ENCODE data around the gene PRR12.
"Not testable (repeated sequence)": the region's sequence is repeated elsewhere in the genome, so short reads cannot be mapped to it uniquely, and the experiment has no call there.

PRR12 gene

GRCh38 chr19:49616532-49616931 lies 25.6 kb downstream of the PRR12 start:
- DNase-seq (ENCODE audit: low read depth) = no peak

GRCh38 chr19:49616945-49617344 lies 26.0 kb downstream of the PRR12 start:
- no peak for DNase-seq (ENCODE audit: low read depth)

- not testable (repeated sequence) for DNase-seq (ENCODE audit: low read depth)
These were observed 26.9 kb downstream of the PRR12 start for GRCh38 chr19:49617860-49618259.

- DNase-seq (ENCODE audit: low read depth) = no peak
These were observed 34.3 kb downstream of the PRR12 start for GRCh38 chr19:49624967-49625910.

- no peak for DNase-seq (ENCODE audit: low read depth)
These were observed 35.2 kb downstream of the PRR12 start for GRCh38 chr19:49626226-49626625.

- no peak for DNase-seq (ENCODE audit: low read depth)
These were observed 38.7 kb downstream of the PRR12 start for GRCh38 chr19:49629659-49630058.

GRCh38 chr19:49631014-49631588 lies 40.1 kb downstream of the PRR12 start:
- DNase-seq (ENCODE audit: low read depth) = no peak

- DNase-seq (ENCODE audit: low read depth) = no peak
These were observed 40.7 kb downstream of the PRR12 start for GRCh38 chr19:49631610-49632192.

- DNase-seq (ENCODE audit: low read depth) = no peak
These were observed 41.6 kb downstream of the PRR12 start for GRCh38 chr19:49632576-49632975.

GRCh38 chr19:49633273-49633672 lies 42.3 kb downstream of the PRR12 start:
- DNase-seq (ENCODE audit: low read depth) = not testable (repeated sequence)

- DNase-seq (ENCODE audit: low read depth) = no peak
These were observed 44.7 kb downstream of the PRR12 start for GRCh38 chr19:49635530-49636232.

- DNase-seq (ENCODE audit: low read depth) = no peak
These were observed 45.4 kb downstream of the PRR12 start for GRCh38 chr19:49636233-49636932.

- peak; percentile 66 for DNase-seq (ENCODE audit: low read depth)
These were observed 47.1 kb downstream of the PRR12 start for GRCh38 chr19:49637821-49638738.

GRCh38 chr19:49639401-49640112 lies 48.6 kb downstream of the PRR12 start:
- no peak for DNase-seq (ENCODE audit: low read depth)

GRCh38 chr19:49640113-49640898 lies 49.3 kb downstream of the PRR12 start, which contains the start of gene RRAS:
Gene RRAS, minus strand, starts transcription at chr19:49640143. Its CDS starts 45 bp downstream, at chr19:49640098.
- peak; percentile 100 for DNase-seq (ENCODE audit: low read depth)

GRCh38 chr19:49641688-49642491 lies 50.9 kb downstream of the PRR12 start, which contains the start of gene SCAF1:
Gene SCAF1, plus strand, starts transcription at chr19:49642209. Its CDS starts 2,818 bp downstream, at chr19:49645027.
- peak; percentile 99 for DNase-seq (ENCODE audit: low read depth)

GRCh38 chr19:49642492-49643035 lies 51.6 kb downstream of the PRR12 start:
- no peak for DNase-seq (ENCODE audit: low read depth)

GRCh38 chr19:49643466-49643865 lies 52.5 kb downstream of the PRR12 start:
- DNase-seq (ENCODE audit: low read depth) = no peak

Measured in GM04504 (cell line).